Right lobe of liver (tissue), 6 donors: ENCODE results near the gene KRT8. TPM values are rescaled to one million over a fixed set of nuclear protein-coding genes. Genes with fewer than 3 reads are reported as not detected.

ENCODE experiments used
- ATAC-seq, 4 donors: fragments of 200-7000 bp; cut with Tn5 transposase; one replicate each; pipeline ENCODE4 v1.9.1; 2020; ENCODE audit warnings: mild to moderate bottlenecking in 4 of 4, moderate library complexity in 4 of 4
- DNase-seq, 3 donors: peaks; one replicate each; pipeline ENCODE4 v3.0.0-alpha.2; 2020
- H3K27ac ChIP-seq, 3 donors: fragments of 200-600 bp; one replicate each; pipeline ENCODE4 v1.8.0; 2022
- H3K27me3 ChIP-seq, 2 donors: fragments of 200-600 bp; one replicate each; pipeline ENCODE4 v1.8.0; 2022
- H3K36me3 ChIP-seq, 4 donors: fragments of 200-600 bp; sonication (generic) in 1 of 4; one replicate each; pipeline versions ENCODE4 v1.5.1 to v1.8.0; 2017 to 2022; ENCODE audit warnings: control low read depth in 1 of 4
- H3K4me1 ChIP-seq, 4 donors: fragments of 200-600 bp; sonication (generic) in 1 of 4; one replicate each; pipeline versions ENCODE4 v1.5.1 to v1.8.0; 2017 to 2022; ENCODE audit warnings: control low read depth in 1 of 4
- H3K4me3 ChIP-seq, 3 donors: fragments of 200-600 bp; one replicate each; pipeline ENCODE4 v1.8.0; 2022
- H3K9me3 ChIP-seq, 4 donors: fragments of 200-600 bp; sonication (generic) in 1 of 4; one replicate each; pipeline versions ENCODE4 v1.5.1 to v1.8.0; 2017 to 2022; ENCODE audit warnings: control low read depth in 1 of 4
- CTCF ChIP-seq, 4 donors: fragments of 200-600 bp in 3 of 4; fragments of 450-650 bp in 1 of 4; IDR thresholded peaks; one replicate each; pipeline versions ENCODE4 v1.5.1 to v1.8.0; 2016 to 2022; ENCODE audit warnings: antibody characterized with exemption in 4 of 4, mild to moderate bottlenecking in 2 of 4
- POLR2A ChIP-seq: fragments of 450-650 bp; IDR thresholded peaks from one replicate; pipeline ENCODE4 v1.6.1; 2017; ENCODE audit warnings: antibody characterized with exemption, mild to moderate bottlenecking
- WGBS: methylation state at CpG from one replicate; pipeline ENCODE4 v1.1.6; 2018; ENCODE audit warnings: low coverage, low lambda C conversion rate; ENCODE audit not compliant: insufficient coverage; ENCODE audit errors: missing lambda C conversion rate; 5-methylcytosine and 5-hydroxymethylcytosine counted together
- intact Hi-C, 2 donors: fragments of 100-400 bp; cut with DNase I; formaldehyde crosslinking; loops; one replicate each; pipeline versions ENCODE4 v1.11.2 to v1.14.1; 2022
- total RNA-seq, 6 experiments: library from RNA; depleted of rRNA in 2 of 6; stranded (reverse); fragments of >200 nt in 2 of 6; fragmentation: NEBNext Ultra II Directional in 3 of 6; extraction: Animal tissue kit (Norgen Biotek cat#: 25700) in 3 of 6; gene quantifications; one replicate each; pipeline versions ENCODE4 v1.1.0 to v1.2.4, GENCODE V29; 2016 to 2023
- donor health status: DM: no; HTN: yes; CAD: no.
- donor health status: DM: no; HTN: no; CAD: no.
- donor health status: DM: no; HTN: no; CAD: no.
- donor health status: DM: no; HTN: yes; CAD: no.
- donor health status: DM: no; HTN: yes; CAD: no.

The KRT8 gene
- total RNA-seq, 6 experiments from 2014 or later = 149 to 1,003 (median 436) TPM

GRCh38 chr12:52900896-52901714 is 3.8 kb downstream of the KRT8 start:
- H3K4me3 ChIP-seq = no peak overlapping the region

GRCh38 chr12:52900166-52900895 is 4.5 kb downstream of the KRT8 start:
- no peak for DNase-seq
- Histone ChIP-seq H3K36me3 (peaks cover 0 to 44% (median 30%) of the 10 kb centered on the region in 4 donors), H3K27ac (no peak overlapping the region), H3K4me1 (peaks cover 0 to 8% (median 4%) of the 10 kb centered on the region in 4 donors), H3K9me3 (no peaks in the 10 kb centered on the region), H3K4me3 (no peak overlapping the region), H3K27me3 (no peaks in the 10 kb centered on the region)
- WGBS = 75% methylated on average over 3 of the region's 9 CpGs
- TF ChIP-seq POLR2A (no peak), CTCF (IDR thresholded peaks at IDR 0.05) (no peak)
- no peak for ATAC-seq
- intact Hi-C loops = no loop called here

More at GRCh38 chr12:52900896-52901714, 3.8 kb downstream of the KRT8 start:
- WGBS = 46% methylated on average over 7 of the region's 7 CpGs
- intact Hi-C loops = no loop called here
- ATAC-seq (no peak), DNase-seq (no peak)
- Histone ChIP-seq H3K9me3 (no peaks in the 10 kb centered on the region), H3K36me3 (peaks cover 0 to 44% (median 30%) of the 10 kb centered on the region in 4 donors), H3K27ac (no peak overlapping the region), H3K27me3 (no peaks in the 10 kb centered on the region), H3K4me1 (peaks cover 0 to 8% (median 2%) of the 10 kb centered on the region in 4 donors)
- TF ChIP-seq POLR2A = no peak
- TF ChIP-seq CTCF (IDR thresholded peaks at IDR 0.05) = no peak

- intact Hi-C loops = no loop called here
- Histone ChIP-seq H3K27ac (no peak overlapping the region), H3K4me3 (no peak overlapping the region), H3K9me3 (no peaks in the 10 kb centered on the region), H3K4me1 (peaks cover 0 to 7% (median 3%) of the 10 kb centered on the region in 4 donors), H3K36me3 (peaks cover 0 to 44% (median 30%) of the 10 kb centered on the region in 4 donors), H3K27me3 (no peaks in the 10 kb centered on the region)
- ATAC-seq = no peak
- TF ChIP-seq CTCF (IDR thresholded peaks at IDR 0.05) = no peak
- TF ChIP-seq POLR2A = no peak
- 91% methylated on average over 4 of the region's 13 CpGs for WGBS
- DNase-seq = no peak
Measured at GRCh38 chr12:52899338-52900035, 5.4 kb downstream of the KRT8 start.

- intact Hi-C loops = no loop called here
- TF ChIP-seq CTCF (IDR thresholded peaks at IDR 0.05) = no peak
- peak; percentile 4 for TF ChIP-seq POLR2A
- ATAC-seq (peak; percentile 13 to 48 (median 24)), DNase-seq (no peak)
- Histone ChIP-seq H3K4me3 (no peak overlapping the region), H3K27me3 (no peaks in the 10 kb centered on the region), H3K27ac (no peak overlapping the region), H3K4me1 (peaks cover 0 to 7% (median 0%) of the 10 kb centered on the region in 4 donors), H3K36me3 (peaks cover 0 to 40% (median 25%) of the 10 kb centered on the region in 4 donors), H3K9me3 (no peaks in the 10 kb centered on the region)
- 14% methylated on average over 1 of the region's 3 CpGs for WGBS
Measured at GRCh38 chr12:52896190-52897100, 8.4 kb downstream of the KRT8 start.
